UCSD-AML1 (cell line): ENCODE results near the gene ROCK2.
"Not testable (repeated sequence)": the region's sequence is repeated elsewhere in the genome, so short reads cannot be mapped to it uniquely, and the experiment has no call there.

Experiments
- DNase-seq: peaks from one replicate; lab custom pipeline; 2025; ENCODE audit not compliant: unreplicated experiment; lab: John Stamatoyannopoulos, UW

ROCK2 gene

DNA sequence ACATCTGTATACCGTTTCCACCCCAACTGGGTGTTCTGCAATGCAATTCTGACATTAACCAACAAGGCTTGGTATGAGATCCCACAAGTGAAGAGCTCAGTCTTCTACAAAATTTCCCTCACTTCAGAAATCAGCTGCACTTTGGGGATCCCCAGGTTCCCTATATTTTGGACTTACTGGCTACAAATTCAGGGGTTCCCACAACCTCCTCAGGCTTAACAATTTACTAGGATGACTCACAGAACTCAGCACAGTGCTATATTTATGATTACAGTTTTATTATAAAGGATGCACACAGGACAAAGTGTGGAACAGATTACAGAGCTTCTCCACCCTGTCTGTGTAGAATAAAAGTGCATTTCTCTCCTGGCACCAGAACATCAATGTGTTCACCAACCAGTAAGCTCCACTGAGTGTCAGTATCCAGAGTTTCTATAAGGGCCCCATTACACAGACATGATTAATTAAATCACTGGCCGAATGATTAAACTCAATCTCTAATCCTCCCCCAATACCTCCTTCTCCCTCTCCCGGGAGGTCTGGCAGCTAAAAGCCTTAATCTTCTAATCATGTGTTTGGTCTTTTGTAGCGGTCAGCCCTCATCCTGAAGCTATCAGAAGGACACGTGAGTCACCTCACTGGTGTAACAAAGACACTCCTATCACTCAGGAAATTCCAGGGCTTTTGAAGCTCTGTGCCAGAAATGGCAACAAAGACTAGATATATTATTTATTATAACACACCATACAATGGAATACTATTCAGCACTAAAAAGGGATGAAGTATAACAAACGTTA, 104.6 kb downstream of the ROCK2 start:
- no peak for DNase-seq

GRCh38 chr2:11239147-11239546, 105.3 kb downstream of the ROCK2 start:
- no peak for DNase-seq

DNA sequence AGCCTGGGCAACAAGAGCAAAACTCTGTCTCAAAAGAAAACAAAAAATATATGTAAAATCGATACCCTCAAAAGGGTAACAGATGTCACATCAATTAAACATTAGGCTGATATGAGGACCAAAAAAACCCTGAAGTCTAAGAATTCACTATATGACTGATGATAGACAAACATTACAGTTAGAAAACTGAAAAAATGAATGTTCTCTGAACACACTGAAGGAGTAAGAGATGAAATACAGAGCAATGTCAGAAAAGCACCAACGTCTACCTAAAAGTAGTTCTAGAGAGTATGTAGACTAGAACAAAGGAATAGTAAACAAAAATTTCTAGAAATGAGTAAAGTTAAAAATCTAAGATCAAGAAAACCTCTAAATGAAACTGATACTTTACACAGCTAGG, 107.3 kb downstream of the ROCK2 start:
- DNase-seq, result no peak

DNA sequence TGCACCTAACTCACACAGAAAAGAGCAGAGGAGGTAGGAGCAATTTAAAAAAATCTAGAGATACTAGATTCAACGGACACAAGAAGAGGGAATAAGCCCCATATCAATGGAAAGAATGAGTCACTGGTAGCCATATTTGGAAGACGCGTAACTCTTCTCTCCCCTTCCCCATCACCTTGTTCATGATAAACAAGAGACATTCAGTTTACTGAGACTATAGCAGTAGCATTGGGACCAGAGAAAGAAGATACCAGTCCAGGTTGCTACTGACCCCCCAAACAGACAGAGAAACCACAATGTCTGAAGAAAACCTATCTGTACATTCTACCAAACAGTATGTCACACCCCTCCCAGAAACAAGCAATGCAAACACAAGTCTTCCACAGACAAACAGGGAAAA, 108.1 kb downstream of the ROCK2 start:
- DNase-seq, result no peak

DNA sequence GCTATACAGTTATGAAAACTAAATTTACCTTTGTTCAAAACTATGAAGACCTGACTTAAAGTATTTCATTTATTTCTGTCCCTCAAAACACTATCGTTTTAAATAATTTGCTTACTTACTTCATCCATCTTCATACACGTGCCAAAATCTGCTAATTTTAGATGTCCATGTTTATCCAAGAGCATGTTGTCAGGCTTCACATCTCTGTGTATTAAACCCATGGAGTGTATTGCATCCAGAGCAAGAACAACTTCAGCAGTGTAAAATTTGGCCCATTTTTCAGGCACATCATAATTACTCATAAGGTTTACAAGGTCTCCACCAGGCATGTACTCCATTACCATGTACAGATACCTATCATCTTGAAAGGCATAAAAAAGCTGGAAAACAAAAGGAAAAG, 108.9 kb downstream of the ROCK2 start:
- no peak for DNase-seq

- no peak for DNase-seq
These were observed 110.1 kb downstream of the ROCK2 start for GRCh38 chr2:11234309-11234708.

DNA sequence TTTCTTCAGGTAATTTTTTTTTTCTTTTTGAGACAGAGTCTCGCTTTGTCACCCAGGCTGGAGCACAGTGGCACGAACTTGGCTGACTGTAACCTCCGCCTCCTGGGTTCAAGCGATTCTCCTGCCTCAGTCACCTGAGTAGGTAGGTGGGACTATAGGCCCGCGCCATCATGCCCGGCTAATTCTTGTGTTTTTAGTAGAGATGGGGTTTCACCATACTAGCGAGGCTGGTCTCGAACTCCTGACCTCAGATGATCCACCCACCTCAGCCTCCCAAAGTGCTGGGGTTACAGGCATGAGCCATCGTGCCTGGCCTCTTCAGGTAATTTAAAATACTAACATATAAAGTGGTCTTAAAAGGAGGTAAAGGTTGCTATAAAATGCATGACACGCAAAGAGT, 113.2 kb downstream of the ROCK2 start:
- not testable (repeated sequence) for DNase-seq

- no peak for DNase-seq
These were observed 115.7 kb downstream of the ROCK2 start for GRCh38 chr2:11228692-11229091.

DNA sequence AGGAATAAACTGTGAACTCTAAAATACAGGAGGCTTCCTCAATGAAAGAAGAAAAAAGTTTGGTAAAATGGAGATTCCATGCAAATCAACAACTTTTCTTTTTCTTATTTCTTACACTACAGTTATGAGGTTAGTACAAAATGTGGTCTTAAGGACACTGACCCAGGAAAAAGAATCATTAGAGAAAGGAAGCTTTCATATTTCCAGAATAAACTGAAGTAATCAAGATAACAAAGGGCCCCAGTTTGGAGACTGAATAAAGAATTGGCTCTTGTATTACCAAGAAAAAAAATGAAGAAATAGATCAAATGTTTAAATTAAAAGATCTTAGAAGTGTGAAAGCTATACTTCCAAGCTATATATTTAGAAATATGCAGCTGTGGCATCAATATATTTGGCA, 116.8 kb downstream of the ROCK2 start:
- DNase-seq, result no peak

- DNase-seq, result no peak
These were observed 119.5 kb downstream of the ROCK2 start for GRCh38 chr2:11224887-11225286.

DNA sequence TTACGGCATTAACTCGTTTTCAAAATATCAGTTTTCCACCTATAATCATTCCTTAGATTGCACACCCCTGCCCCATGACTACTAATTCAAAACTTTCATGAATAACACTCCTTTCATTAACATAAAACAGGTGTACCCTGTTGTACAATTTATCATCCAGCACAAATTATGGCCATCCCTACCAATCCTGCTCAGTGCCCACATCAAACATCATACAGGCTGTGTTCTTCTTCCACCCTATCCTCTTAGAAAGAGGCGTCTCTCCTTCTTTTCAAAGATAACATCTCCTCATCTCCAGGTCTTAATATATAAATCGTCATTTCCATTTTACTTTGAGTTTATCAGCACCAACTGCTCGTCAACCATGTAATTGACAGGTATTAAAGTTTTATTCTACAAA, 121.6 kb downstream of the ROCK2 start:
- DNase-seq, result no peak

DNA sequence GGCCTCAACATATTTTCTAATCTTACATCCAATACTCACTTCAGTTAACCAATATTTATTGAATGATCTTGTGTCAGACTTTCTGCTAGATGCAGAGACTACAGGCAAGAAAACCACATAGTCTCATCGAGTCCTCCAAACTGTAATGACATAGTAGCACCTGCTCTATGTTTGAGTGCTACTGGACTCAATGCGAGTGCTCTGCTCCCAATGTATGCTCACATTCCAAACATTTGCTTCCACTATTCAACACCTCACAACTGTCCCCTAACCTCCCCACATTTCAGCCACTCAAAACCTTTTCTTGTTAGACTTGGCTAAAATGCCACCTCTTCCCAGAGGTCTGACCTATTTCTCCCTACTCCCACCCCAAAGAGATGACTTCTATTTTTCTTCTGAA, 124.0 kb downstream of the ROCK2 start:
- no peak for DNase-seq

- DNase-seq, result no peak
These were observed 129.0 kb downstream of the ROCK2 start for GRCh38 chr2:11215407-11215806.

- no peak for DNase-seq
These were observed 129.7 kb downstream of the ROCK2 start for GRCh38 chr2:11214770-11215169.

- DNase-seq, result no peak
These were observed 130.5 kb downstream of the ROCK2 start for GRCh38 chr2:11213975-11214374.

DNA sequence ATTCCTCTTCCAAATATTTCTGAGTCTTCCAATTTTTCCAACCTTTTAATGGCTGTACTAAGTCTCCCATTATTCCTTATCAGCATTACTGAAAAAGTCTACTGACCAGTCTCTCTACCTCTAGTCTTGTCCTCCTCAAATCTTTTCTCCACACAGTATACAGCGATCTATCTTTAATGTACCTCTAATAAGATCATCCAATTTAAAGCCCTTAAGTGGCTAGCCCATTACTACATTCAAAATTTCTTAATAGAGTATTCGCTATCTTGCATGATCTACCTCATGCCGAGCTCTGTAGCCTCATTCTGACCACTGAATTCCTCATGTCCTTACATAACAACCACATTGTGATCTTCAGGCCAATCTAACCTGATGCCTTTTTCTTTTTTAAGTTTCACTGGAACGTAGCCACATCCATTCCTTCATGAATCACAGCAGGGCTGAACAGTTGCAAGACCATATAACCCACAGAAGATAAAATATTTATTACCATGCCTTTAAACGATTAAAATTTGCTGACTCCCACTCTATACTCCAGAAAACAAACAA, 131.3 kb downstream of the ROCK2 start:
- no peak for DNase-seq

- no peak for DNase-seq
These were observed 131.8 kb downstream of the ROCK2 start for GRCh38 chr2:11212645-11213044.

DNA sequence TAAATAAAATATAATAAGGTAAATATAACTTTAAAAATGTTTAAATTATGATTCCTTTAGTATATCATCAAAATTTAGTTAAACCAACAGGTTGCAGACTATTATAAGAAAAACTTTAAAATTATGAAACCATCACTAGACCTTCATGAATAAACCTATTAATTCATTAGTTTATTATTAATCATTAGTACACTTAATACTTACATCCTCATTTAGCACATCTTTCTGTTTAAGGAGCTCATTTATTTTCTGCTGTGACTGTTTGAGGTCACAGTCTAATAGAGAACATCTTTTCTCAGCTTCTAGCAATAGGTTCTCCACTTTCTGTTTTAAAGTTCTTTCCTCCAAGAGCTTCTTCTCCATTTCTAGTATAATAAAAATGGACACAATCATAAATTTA, 136.4 kb downstream of the ROCK2 start:
- DNase-seq, result no peak

DNA sequence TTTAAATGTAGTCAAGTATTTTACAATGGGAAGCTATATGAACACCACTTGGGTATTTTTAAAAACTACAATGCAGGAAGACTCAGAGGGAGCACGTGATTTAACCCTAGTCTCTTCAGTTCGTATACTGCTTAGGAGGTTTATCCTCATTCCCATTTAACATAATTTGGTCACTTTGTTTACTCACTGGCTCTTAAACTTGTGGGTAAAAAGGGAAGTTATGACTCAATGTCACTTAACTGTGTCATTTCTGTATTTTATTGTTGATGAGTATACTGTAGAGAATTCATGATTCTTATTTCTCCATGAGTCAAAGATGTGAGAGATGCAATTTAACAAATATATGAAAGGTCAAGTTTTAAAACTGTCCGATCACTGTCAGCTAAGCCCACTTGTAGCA, 141.0 kb downstream of the ROCK2 start:
- no peak for DNase-seq

- DNase-seq, result no peak
These were observed 142.5 kb downstream of the ROCK2 start for GRCh38 chr2:11201969-11202368.

DNA sequence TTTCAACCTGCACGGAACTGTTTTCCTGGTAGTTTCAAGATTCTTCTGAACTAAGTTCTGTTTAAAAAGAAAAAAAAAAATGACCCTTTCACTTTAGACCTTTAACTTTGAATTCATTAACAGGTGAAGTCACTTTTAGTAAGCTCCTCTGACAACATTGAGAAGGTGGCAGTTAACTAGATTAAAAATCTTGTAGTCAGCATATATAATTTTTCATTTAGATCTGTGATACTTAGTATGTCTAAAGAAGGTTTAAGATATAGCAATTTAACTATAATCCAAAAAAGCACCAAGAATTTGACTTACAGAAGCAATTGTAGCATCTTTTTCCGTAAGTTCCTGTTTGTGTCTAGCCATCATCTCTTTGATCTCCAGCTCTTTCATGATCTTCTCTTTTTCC, 143.8 kb downstream of the ROCK2 start:
- DNase-seq, result no peak

GRCh38 chr2:11196246-11196645, 148.2 kb downstream of the ROCK2 start:
- DNase-seq, result no peak

DNA sequence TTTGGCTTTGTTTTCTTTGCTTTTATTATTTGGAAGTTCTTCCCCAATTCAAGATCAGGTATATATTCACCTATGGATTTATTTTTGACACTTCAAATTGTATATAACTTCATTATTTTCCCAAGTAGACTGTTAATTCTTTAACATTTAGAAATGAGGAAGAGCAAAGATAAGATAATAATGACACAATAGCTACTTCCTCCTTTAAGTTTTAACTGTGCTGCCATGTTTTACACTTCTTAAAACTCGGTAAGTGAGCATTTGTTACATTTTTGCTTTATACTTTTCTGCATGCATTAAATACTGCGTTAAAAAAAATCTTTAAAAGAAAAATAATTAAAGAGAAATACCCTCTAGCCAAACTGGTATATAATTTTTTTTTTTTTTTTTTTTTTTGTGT, 156.7 kb downstream of the ROCK2 start:
- DNase-seq, result no peak
